Measurements from ENCODE around the gene ARHGAP1. TPM values are rescaled to one million over a fixed set of nuclear protein-coding genes. Genes with fewer than 3 reads are reported as not detected.
"Not testable (repeated sequence)": the region's sequence is repeated elsewhere in the genome, so short reads cannot be mapped to it uniquely, and the experiment has no call there.

ARHGAP1 gene
- total RNA-seq, 1 experiment from 2014 or later = 34.8 TPM

GRCh38 chr11:46673713-46674462 is 26.5 kb downstream of the ARHGAP1 start:
- DNase-seq (ENCODE audit: low read depth) = no peak

- no peak for DNase-seq (ENCODE audit: low read depth)
Measured at GRCh38 chr11:46672381-46672839, 28.0 kb downstream of the ARHGAP1 start.

GRCh38 chr11:46671958-46672315 is 28.5 kb downstream of the ARHGAP1 start:
- DNase-seq (ENCODE audit: low read depth) = no peak

DNA sequence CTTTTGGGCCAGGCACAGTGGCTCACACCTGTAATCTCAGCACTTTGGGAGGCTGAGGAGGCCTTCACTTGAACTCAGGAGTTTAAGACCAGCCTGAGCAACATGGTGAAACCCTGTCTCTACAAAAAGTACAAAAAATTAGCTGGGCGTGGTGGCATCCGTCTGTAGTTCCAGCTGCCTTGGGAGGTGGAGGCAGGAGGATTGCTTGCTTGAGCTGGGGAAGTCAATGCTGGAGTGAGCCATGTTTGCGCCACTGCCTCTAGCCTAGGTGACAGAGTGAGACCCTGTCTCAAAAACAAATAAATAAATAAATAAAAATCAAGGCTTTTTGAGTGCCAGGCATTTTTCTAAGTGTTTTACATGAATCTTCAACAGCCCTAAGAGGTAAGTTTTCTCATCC is 29.9 kb downstream of the ARHGAP1 start:
- DNase-seq (ENCODE audit: low read depth) = not testable (repeated sequence)

DNA sequence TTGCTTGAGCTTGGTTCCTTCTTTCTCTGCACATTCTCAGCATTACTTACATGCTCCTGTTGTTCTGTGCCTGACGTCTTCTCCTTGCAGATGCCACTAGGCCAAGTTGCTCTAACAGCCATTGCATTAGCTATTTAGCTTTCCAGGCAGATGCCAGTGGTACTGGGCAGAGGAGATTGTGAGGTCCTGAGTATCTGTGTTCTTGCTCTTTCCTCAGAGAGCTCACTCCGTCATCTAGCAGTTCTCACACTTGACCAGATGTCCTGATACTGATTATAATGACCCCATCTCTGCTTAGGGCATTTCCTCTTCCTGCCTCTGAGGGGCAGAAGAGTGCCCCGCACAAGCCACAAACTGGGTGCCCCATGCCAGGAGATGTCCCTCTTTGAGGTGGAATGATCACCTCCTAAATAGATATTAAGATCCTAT is 30.7 kb downstream of the ARHGAP1 start:
- DNase-seq (ENCODE audit: low read depth) = no peak

- DNase-seq (ENCODE audit: low read depth) = no peak
Measured at GRCh38 chr11:46668480-46669085, 31.8 kb downstream of the ARHGAP1 start.

DNA sequence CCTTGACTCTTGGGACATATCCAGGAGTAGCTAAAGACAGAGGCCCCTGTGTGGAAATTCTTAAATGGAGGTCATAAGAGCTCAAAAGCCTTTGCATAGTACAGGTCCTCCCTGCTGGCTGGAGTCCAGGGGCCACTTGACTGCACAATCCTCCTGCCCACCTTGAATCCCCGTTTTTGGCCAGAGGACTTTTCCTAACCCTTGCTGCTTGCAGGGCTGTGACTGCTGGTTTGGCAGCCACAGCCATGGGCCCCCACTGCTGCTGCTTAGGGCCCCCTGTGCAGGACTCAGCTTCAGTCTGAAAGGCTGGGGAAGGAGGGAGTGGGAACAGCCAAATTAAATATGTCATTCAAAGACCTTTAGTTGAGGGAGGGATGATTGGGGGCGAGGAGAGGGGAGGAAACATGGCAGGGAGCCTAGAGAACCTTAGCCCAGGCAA is 33.4 kb downstream of the ARHGAP1 start:
- no peak for DNase-seq (ENCODE audit: low read depth)

DNA sequence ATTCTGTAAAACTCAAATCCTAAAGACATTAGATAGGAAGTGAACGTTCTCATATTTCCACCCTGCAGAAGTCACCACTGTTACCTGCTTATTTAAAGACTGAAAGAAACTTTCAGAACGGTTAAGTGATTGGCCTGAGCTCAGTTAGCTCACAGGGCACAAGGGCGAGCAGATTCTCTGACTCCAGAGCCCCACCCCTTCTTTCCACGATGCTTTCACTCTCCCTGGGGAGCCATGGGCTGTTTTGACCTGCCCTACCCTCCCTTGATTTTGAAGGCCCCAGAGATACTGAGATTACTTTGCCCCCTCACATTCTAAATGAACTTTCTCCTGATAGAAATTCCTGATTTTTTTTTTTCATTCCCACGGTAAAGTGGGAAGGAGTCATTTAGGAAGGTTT is 33.9 kb downstream of the ARHGAP1 start:
- no peak for DNase-seq (ENCODE audit: low read depth)

- DNase-seq (ENCODE audit: low read depth) = no peak
Measured at GRCh38 chr11:46665356-46665755, 35.1 kb downstream of the ARHGAP1 start.

DNA sequence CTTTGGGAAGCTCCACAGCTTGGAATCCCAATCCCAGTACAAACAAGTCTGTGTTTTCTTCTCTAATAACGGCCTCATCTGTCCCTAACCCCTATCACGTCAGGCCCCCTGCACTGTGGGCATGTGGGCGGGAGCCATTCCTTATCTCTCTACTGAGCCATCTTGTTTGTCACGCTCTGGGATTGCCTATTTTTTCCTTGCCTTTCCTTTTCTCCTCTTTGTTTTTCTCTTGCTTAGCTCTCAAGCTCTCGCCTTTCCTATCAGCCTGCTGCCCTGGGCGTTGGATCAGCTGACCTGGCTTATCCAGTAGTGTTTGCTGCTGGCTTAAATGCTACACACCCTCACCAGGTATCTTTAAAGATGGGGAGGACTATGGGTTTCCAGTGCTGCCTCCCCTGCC is 35.8 kb downstream of the ARHGAP1 start:
- DNase-seq (ENCODE audit: low read depth) = no peak

DNA sequence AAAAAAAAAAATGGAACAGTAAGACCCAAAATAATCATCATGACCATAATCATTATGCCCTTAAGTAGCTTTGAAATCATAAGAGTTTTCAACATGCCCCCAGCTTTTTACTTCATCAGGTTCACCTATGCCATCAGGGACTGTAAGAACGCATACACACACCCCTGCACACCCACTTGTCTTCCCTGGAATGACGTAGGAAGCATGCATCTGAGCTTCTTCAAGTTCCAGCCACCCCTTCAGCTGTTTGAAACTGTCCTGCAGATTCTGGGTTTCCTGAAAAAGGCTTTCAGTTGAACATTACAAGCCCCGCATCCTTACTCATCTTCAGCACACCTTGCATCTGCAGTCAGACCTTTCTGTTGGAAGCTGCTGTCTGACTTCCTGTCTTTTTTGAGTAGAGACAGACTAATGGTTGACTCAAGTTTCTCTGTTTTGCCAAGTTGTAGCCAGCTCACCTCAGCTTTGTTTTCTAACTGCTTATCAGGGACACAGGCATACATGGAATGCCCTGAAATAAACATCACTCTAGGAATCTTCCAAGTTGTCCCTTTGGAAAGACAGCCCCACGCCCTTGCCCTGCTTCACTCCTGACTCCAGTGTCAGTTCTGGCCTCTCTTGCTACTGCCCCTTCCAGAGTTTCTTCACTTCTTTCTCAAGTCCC is 37.0 kb downstream of the ARHGAP1 start:
- DNase-seq (ENCODE audit: low read depth) = no peak

GRCh38 chr11:46662366-46662765 is 38.1 kb downstream of the ARHGAP1 start:
- no peak for DNase-seq (ENCODE audit: low read depth)

DNA sequence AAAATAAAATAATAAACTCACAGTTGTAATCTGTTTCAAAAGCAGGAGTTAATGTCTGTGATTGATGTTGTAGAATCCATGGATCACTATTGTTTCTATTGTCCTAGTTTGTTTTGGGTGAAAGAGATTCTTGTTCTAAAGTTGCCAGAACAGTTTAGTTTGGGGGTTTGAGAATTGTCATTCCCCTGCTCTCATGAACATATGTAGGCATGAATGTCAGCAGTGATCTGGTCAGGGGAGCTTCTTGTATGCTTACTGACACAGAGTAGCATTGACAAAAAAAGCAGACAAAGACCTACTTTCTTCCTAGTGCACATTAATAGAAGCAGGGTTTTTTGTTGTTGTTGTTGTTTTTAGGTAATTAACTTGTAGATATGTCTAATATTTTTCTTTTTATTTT is 38.6 kb downstream of the ARHGAP1 start:
- no peak for DNase-seq (ENCODE audit: low read depth)

GRCh38 chr11:46659908-46660307 is 40.5 kb downstream of the ARHGAP1 start:
- DNase-seq (ENCODE audit: low read depth) = no peak

- DNase-seq (ENCODE audit: low read depth) = peak; percentile 35
Measured at GRCh38 chr11:46658259-46658658, 42.2 kb downstream of the ARHGAP1 start.

DNA sequence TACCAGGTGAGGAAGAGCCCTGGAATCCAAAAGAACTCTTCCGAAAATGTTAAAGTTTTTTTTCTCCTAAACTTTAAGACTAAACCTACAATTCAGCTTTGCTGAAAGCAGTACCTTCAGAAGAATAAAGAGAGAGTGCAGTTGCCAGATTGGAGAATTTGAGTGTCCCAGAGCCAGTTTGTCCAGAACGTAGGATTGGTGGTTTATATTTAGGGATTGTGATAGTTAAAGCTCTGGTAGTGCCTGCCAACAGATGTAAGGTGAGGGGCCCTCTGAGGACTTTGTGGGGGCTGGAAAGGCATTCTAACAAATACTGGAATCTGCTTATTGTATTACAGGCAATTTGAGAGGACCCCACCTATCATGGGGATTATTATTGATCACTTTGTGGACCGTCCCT is 43.2 kb downstream of the ARHGAP1 start:
- DNase-seq (ENCODE audit: low read depth) = no peak

- DNase-seq (ENCODE audit: low read depth) = no peak
Measured at GRCh38 chr11:46655631-46656030, 44.8 kb downstream of the ARHGAP1 start.

- DNase-seq (ENCODE audit: low read depth) = peak; percentile 93
Measured at GRCh38 chr11:46649180-46649738, 51.2 kb downstream of the ARHGAP1 start.

GRCh38 chr11:46643986-46644385 is 56.4 kb downstream of the ARHGAP1 start:
- DNase-seq (ENCODE audit: low read depth) = no peak

DNA sequence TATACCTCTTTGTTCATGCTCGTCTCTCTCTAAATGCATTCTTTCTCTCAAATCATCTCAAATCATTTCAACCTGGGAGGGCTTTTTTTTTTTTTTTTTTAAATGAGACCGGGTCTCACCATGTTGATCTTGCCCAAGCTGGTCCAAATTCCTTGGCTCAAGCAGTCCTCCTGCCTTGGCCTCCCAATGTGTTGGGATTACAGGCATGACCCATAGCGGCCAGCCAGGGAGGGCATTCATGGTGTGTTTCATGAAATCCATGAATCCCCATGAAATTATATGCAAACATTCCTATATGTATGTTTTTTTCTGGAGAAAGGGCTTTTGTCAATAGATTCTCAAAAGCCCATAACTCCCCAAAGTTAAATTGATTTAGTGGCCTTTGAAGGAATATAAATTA is 56.9 kb downstream of the ARHGAP1 start:
- no peak for DNase-seq (ENCODE audit: low read depth)

DNA sequence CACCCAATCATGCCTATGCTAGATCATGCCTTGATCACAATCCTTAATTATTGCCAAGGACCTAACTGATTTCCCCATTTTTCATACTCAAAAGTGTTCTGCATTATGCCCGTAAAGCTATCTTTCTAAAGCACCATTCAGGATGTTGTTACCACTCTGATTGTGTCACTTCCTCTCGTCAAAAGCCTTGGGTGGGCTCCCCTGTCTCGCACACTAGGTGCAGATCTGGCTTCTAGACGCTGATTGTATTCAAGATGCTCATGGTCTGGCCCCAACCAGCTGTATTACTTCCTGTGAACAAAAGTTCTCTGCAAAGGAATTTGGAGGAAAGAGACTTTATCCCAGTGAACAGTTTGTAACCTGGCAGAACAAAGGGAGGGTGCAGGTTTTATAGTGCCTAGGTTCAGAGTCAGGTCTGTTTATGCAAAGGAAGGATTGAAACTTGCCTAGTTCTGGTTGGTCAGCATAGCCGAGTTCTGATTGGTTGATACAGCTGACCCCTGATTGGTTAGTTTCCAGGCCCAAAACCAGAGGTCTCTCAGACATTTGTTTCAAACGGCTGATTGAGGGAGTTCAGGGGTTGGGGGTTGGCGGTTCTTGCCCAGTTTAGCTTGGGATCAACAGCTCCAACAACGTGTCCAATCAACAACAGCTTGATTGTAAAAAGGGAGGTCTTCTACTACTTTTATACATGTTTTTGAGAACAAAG is 57.6 kb downstream of the ARHGAP1 start:
- no peak for DNase-seq (ENCODE audit: low read depth)

GRCh38 chr11:46641639-46642038 is 58.8 kb downstream of the ARHGAP1 start:
- DNase-seq (ENCODE audit: low read depth) = no peak
